GM23248 (cell line): ENCODE data around the gene GGCX.

Experiments
- EZH2 ChIP-seq: fragments of 200-600 bp; sonication (generic); IDR thresholded peaks from 2 replicates; pipeline ENCODE4 v1.6.1; 2018; ENCODE audit warnings: antibody characterized with exemption, mild to moderate bottlenecking; ENCODE audit not compliant: insufficient read depth, poor library complexity, severe bottlenecking
- EZH2phosphoT487 ChIP-seq: fragments of 200-600 bp; sonication (generic); IDR thresholded peaks from 2 replicates; pipeline ENCODE4 v1.6.1; 2018; ENCODE audit warnings: antibody characterized with exemption, moderate library complexity, mild to moderate bottlenecking, low read depth; ENCODE audit not compliant: insufficient read depth

- TF ChIP-seq EZH2 (no peak), EZH2phosphoT487 (no peak)
These were observed 21.7 kb downstream of the GGCX start for GRCh38 chr2:85539361-85540132.
